WERI-Rb-1 (cell line): ENCODE data around the gene ITGA11.
"Not testable (repeated sequence)": the region's sequence is repeated elsewhere in the genome, so short reads cannot be mapped to it uniquely, and the experiment has no call there.

Experiments
- DNase-seq: peaks from one replicate; pipeline ENCODE4 v3.0.0-alpha.2; 2020
- H3K27ac ChIP-seq: fragments of 250-450 bp; sonication (Bioruptor Pico); 2 replicates; pipeline ENCODE4 v1.5.1; 2020; ENCODE audit warnings: mild to moderate bottlenecking, moderate library complexity
- H3K27me3 ChIP-seq: fragments of 250-450 bp; sonication (Bioruptor Pico); 2 replicates; pipeline ENCODE4 v1.5.1; 2021; ENCODE audit warnings: mild to moderate bottlenecking, low read depth, moderate library complexity; ENCODE audit not compliant: insufficient read depth, severe bottlenecking
- H3K36me3 ChIP-seq: fragments of 250-450 bp; sonication (Bioruptor Pico); 2 replicates; pipeline ENCODE4 v1.5.1; 2020; ENCODE audit warnings: mild to moderate bottlenecking, moderate library complexity
- H3K4me3 ChIP-seq: 2 replicates; pipeline ENCODE4 v1.5.1; 2011; ENCODE audit warnings: low read depth, mild to moderate bottlenecking, control low read depth, low read length
- H3K9me3 ChIP-seq: fragments of 250-450 bp; sonication (Bioruptor Pico); 2 replicates; pipeline ENCODE4 v1.5.1; 2021; ENCODE audit warnings: mild to moderate bottlenecking, moderate library complexity; ENCODE audit not compliant: severe bottlenecking
- CTCF ChIP-seq: IDR thresholded peaks from 2 replicates; pipeline ENCODE4 v1.5.1; 2011; ENCODE audit warnings: low read depth, mild to moderate bottlenecking, control low read depth, inconsistent platforms, low read length

Gene ITGA11

GRCh38 chr15:68427366-68427765 lies 4.6 kb downstream of the ITGA11 start:
- peaks cover 20% of the 10 kb centered on the region for H3K27me3 ChIP-seq
- no peak for TF ChIP-seq CTCF
- H3K4me3 ChIP-seq = no peak overlapping the region
- H3K9me3 ChIP-seq = no peaks in the 10 kb centered on the region
- DNase-seq = no peak
- H3K27ac ChIP-seq = no peak overlapping the region
- H3K36me3 ChIP-seq = no peaks in the 10 kb centered on the region

GRCh38 chr15:68426116-68426515 lies 5.8 kb downstream of the ITGA11 start:
- H3K27ac ChIP-seq = no peak overlapping the region
- TF ChIP-seq CTCF = no peak
- no peaks in the 10 kb centered on the region for H3K9me3 ChIP-seq
- H3K27me3 ChIP-seq = peaks cover 10% of the 10 kb centered on the region
- no peaks in the 10 kb centered on the region for H3K36me3 ChIP-seq
- H3K4me3 ChIP-seq = no peak overlapping the region
- no peak for DNase-seq

GRCh38 chr15:68425428-68426060 lies 6.4 kb downstream of the ITGA11 start:
- no peak overlapping the region for H3K4me3 ChIP-seq
- H3K9me3 ChIP-seq = no peaks in the 10 kb centered on the region
- no peak for TF ChIP-seq CTCF
- H3K36me3 ChIP-seq = no peaks in the 10 kb centered on the region
- H3K27me3 ChIP-seq = peaks cover 4% of the 10 kb centered on the region
- no peak overlapping the region for H3K27ac ChIP-seq
- no peak for DNase-seq

- no peak overlapping the region for H3K27ac ChIP-seq
- DNase-seq = no peak
- no peaks in the 10 kb centered on the region for H3K9me3 ChIP-seq
- no peak for TF ChIP-seq CTCF
- no peak overlapping the region for H3K4me3 ChIP-seq
- H3K27me3 ChIP-seq = no peaks in the 10 kb centered on the region
- no peaks in the 10 kb centered on the region for H3K36me3 ChIP-seq
These were observed 7.1 kb downstream of the ITGA11 start for GRCh38 chr15:68424754-68425390.

GRCh38 chr15:68423359-68424296 lies 8.3 kb downstream of the ITGA11 start:
- Histone ChIP-seq H3K4me3 (no peak overlapping the region), H3K36me3 (no peaks in the 10 kb centered on the region), H3K27me3 (no peaks in the 10 kb centered on the region), H3K9me3 (no peaks in the 10 kb centered on the region), H3K27ac (no peak overlapping the region)
- DNase-seq = no peak
- no peak for TF ChIP-seq CTCF

- not testable (repeated sequence) for H3K4me3 ChIP-seq, H3K27me3 ChIP-seq, DNase-seq, H3K9me3 ChIP-seq, H3K36me3 ChIP-seq, H3K27ac ChIP-seq
These were observed 9.4 kb downstream of the ITGA11 start for GRCh38 chr15:68422403-68423145.
